Lower leg skin (tissue), 3 donors: Measurements from ENCODE around the gene TMEM114.

Experiments used
- POLR2A ChIP-seq, 2 donors: fragments of 450-650 bp; IDR thresholded peaks; one replicate each; pipeline ENCODE4 v1.6.1; 2016 to 2017; ENCODE audit warnings: antibody characterized with exemption in 2 of 2, mild to moderate bottlenecking in 1 of 2, moderate library complexity in 1 of 2
- TF ChIP-seq, protein P1 (sequence below), 3 donors: fragments of 450-650 bp; IDR thresholded peaks; one replicate each; pipeline ENCODE4 v1.5.1; 2016; ENCODE audit warnings: antibody characterized with exemption in 3 of 3, mild to moderate bottlenecking in 3 of 3, moderate library complexity in 2 of 3

DNA sequence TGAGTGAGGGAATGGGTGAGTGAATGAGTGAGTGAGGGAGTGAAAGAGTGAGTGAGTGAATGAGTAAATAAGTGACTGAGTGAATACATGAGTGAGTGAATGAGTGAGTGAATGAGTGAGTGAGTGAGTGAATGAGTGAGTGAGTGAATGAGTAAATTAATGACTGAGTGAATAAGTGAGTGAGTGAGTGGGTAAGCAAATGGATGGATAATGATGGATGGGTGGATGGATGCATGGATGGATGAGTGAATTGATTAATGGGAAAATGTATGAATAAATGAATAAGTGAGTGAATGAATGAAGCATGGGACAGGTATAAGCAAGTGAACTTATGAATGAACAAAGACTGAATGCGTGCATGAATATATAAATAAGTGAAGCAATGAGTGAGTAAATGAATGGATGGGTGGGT lies 25.4 kb downstream of the TMEM114 start:
- TF ChIP-seq, protein P1, sequence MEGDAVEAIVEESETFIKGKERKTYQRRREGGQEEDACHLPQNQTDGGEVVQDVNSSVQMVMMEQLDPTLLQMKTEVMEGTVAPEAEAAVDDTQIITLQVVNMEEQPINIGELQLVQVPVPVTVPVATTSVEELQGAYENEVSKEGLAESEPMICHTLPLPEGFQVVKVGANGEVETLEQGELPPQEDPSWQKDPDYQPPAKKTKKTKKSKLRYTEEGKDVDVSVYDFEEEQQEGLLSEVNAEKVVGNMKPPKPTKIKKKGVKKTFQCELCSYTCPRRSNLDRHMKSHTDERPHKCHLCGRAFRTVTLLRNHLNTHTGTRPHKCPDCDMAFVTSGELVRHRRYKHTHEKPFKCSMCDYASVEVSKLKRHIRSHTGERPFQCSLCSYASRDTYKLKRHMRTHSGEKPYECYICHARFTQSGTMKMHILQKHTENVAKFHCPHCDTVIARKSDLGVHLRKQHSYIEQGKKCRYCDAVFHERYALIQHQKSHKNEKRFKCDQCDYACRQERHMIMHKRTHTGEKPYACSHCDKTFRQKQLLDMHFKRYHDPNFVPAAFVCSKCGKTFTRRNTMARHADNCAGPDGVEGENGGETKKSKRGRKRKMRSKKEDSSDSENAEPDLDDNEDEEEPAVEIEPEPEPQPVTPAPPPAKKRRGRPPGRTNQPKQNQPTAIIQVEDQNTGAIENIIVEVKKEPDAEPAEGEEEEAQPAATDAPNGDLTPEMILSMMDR (IDR thresholded peaks at IDR 0.05) = no peak
- no peak for TF ChIP-seq POLR2A (IDR thresholded peaks at IDR 0.05)
